Activated CD4-positive, alpha-beta T cell treated with anti-CD3 and anti-CD28 coated beads for 4 hours (primary cell): Measurements from ENCODE around the gene LRRC27.

Experiments
- DNase-seq, 2 donors: peaks; one replicate each; pipeline ENCODE4 v3.0.0-alpha.2; 2020

LRRC27 gene

GRCh38 chr10:132417957-132418441, 86.0 kb downstream of the LRRC27 start:
- no peak for DNase-seq

DNA sequence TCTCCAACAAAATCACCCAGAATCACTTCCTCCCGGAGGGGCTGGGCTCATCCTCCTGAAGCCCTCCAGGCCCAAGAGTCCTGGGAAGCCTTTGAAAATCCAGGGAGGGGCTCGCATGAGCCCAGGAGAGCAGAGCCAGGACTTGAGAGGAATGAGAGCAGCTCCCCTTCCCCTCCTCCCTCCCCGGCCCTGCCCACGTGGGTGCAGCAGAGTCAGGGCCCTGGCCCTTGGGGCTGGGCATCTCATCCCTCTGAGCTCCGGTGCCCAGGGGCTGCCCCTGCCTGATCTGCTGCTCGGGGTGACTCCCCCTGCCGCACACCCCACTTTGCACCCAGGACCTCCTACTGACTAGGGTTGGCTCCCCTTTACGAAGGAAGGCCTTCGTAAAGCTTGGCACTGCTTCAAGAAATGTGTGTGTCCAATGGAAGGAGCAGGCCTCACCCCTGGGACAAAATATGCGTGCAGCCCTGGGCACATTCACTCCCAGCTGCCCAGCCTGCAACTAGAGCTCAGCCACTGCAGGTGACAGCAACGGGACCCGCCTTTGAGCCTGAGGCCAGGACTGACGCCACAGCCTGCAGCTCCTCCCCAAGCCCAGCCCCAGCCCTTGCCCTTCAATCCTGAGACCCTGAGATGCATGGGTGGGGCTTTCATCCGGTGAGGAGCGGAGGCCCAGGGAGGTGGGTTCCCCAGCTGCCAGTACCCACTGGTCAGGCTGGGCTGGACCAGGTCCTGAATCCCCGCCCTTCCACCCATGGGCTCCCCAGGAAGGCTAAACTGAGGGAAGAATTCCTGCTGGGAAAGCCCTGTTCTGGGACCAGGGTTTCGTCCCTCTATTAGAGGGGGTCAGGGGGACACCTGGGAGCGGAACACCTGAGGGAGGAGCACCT, 86.8 kb downstream of the LRRC27 start:
- no peak for DNase-seq

DNA sequence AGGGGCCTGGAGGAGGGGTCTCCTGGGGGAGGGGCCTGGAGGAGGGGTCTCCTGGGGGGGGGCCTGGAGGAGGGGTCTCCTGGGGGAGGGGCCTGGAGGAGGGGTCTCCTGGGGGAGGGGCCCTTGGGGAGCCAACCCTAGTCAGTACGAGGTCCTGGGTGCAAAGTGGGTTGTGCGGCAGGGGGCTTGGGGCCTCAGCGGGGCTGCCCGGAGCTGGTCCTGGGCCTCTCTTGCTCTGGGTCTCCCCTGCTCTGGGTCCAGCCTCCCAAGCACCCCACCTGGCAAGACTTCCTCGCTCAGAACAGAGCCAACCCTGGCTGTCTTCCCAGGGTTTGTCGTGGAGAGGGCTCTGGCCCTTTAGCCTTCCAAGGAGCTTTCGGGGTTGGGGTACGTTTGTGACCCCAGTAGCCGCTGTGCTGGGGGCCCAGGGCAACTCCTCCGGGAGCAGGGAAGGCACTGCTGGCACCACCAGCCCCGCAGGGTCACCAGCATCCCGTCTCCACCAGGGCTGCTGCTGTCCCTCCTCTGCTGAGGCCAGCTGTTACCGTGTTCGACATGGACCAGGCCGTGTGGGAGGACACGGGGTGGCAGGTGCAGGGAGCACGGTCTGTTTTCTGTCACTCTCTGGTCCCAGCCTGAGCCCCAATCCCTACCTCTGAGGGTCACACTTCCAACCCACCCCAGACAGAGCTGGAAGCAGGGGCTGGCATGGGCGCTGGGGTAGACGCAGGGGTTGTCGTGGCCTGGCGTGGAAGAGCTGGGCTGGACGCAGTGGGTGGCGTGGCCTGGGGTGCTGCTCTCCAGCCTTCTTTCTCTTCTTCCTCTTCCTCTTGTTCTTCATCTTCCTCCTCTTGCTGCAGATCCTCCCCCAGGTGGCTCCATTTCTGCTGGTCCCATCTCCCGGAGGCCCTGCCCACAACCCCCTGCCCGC, 87.8 kb downstream of the LRRC27 start:
- DNase-seq = no peak

DNA sequence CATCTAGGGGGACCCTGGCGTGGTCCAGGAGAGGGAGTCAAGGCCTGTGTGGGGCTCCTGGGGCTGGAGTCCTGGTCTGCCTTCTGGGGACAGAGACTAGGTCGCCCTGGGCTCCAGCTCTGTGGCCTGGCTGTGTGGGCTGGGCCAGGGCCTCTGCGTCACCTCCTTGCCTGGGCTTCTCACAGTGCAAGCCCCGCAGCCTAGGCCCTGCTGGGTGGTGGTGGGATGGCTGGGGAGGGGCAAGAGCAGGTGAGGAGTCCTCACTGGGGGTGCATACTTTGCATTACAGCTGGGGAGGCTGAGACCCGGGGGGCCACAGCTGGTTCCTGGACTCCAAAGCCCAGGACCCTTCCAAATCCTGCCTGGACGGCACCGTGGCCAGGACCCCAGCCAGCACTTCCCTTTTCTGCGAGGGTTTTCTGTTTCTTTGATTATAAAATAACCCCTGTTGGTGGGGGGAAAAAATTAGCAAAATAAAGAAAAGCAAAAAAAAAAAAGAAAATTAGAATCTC, 88.5 kb downstream of the LRRC27 start:
- DNase-seq = no peak

GRCh38 chr10:132420981-132421846, 89.2 kb downstream of the LRRC27 start:
- no peak for DNase-seq

DNA sequence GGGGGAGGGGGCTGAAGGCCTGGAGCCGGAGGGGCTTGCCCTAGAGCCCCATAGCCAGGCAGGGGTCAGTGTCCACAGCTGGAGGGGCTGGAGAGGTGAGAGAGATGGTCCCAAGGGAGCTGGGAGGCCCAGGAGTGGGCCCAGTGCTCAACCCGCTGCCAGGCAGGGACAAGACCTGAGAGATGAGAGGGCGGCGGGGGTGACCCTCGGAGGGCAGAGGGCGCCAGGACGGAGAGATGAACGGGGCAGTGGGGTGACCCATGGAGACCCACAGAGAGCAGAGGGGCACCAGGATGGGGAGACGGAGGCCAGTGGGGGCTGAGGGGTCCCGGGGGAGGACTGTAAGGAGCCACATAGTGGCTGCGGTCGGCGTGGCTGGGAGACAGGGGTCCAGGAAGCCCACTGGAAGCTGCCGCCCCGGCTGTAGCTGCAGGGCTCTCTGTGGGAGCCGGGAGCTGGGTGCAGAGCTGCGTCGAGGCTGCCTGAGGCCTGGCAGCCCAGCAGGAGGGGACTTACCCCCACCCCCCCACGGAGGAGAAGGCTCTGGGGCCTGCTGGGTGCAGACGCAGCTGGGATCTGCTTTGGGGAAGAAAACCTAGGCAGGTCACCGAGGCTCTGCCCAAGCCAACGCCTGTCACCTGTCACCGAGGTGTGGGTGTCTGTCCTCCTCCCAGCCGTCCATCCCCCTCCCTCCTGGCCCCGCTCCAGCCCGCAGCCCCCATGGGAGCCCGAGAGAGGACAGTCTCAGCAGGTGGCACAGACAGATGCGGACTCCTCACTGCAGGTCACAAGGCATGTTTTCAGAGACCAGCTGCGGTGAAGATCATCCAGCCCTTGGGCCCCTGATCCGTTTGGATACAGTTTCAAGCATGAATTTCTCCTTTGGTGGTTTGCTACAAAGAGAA, 90.1 kb downstream of the LRRC27 start:
- no peak for DNase-seq

GRCh38 chr10:132422903-132423825, 91.2 kb downstream of the LRRC27 start:
- no peak for DNase-seq

DNA sequence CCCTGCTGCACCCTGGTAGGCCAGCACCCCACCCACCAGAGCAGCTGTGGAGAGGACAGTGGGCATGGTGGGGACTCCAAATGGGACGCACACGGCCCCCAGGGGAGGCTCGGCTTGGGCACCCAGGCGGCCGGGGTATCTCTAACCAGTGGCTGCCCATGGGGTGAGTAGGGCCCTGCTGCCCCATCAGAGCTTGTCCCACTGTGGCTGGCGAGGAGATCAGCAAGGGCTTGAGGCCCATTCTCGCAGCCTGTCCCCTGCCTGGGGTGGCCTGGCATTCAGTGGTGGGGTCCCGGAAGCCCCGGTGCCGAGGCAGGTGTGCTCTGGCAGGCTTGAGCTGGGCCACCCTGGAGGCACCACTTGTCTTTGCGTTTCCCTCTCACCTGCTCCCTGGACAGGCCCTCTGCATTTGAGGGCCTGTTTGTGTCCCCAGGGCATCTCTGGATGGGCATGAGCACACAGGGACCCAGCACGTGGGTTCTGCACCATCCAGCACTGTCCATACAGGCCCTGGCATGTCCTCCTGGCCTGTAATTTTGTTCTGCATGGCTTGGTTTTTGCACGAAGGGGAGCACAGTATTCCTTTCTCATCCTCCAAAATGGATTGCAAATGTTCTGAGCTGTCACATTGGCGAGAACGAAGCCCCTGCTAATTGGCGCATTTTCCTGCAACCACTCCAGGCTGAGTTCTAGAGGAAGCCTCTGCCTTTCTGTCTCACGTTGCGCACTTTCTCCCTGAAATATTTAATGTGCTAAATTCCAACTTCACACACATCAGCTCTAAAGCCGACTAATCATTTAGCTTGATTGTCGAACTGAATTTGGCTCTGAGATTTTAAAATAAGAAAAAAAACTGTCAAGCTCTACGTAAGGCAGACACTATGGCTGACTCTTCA, 92.2 kb downstream of the LRRC27 start:
- DNase-seq = no peak

DNA sequence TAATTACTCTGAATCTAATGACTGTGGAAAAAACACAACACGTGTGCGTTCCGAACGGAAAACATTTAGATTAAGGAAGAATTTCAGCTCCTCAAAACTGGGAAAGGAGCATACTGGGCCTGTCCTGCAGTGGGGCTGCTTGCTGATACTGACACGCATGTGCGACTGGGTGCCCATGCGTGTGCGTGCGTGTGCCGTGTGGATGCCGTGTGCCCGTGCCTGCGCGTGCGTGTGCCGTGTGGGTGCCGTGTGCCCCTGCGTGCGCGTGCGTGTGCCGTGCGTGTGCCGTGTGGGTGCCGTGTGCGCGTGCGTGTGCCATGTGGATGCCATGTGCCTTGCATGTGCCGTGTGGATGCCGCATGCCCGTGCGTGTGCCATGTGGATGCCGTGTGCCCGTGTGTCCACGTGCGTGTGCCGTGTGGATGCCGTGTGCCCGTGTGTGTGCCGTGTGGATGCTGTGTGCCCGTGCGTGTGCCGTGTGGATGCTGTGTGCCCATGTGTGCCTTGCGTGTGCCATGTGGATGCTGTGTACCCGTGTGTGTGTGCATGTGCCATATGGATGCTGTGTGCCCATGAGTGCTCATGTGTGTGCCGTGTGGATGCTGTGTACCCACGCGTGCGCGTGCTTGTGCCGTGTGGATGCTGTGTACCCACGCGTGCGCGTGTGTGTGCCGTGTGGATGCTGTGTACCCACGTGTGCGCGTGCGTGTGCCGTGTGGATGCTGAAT, 93.2 kb downstream of the LRRC27 start:
- DNase-seq = no peak

GRCh38 chr10:132425757-132426155, 93.8 kb downstream of the LRRC27 start:
- DNase-seq = no peak

- DNase-seq = no peak
These were observed 95.2 kb downstream of the LRRC27 start for GRCh38 chr10:132427006-132427771.

DNA sequence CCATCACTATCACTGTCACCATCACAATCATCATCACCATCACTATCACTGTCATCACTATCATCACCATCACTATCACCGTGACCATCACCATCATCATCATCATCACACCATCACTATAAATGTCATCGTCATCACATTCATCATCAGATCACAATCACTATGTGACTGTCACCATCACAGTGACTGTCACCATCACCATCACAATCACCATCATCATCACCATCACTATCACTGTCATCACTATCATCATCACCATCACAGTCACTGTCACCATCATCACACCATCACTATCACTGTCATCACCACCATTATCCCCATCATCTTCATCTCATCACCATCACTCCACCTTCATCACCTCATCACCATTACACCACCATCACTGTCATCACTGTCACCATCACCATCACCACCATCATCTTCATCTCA, 96.0 kb downstream of the LRRC27 start:
- no peak for DNase-seq

DNA sequence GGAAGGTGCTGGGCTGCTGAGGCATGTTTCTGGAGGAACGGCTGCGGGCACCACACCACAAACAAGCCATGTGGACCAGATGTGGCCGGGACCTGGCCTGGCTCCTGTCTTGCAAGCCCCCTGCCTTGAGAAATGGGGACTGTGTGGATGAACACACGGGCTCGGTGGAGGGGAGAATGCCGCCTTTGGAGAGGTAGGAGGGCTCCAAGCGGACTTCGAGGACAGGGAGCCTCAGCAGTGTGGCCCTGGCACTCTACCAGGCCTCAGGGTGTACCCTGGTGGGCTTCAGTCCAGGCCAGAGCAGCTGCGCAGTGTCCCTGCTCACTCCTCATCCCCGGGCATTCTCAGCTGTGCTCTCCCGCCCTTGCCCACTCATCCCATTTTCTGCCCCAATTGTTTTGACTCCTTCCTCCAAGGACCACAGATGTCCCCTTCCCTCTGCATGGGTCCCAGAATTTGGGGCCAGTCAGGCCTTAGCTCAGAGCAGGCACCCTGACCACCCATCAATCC, 96.5 kb downstream of the LRRC27 start:
- no peak for DNase-seq
